SJCRH30 (cell line): ENCODE measurements around the gene PPM1L. TPM values are rescaled to one million over a fixed set of nuclear protein-coding genes. Genes with fewer than 3 reads are reported as not detected.

Experiments
- DNase-seq, 2 experiments: peaks; one replicate each; pipeline ENCODE4 v3.0.0-alpha.2; 2015 to 2020
- H3K27ac ChIP-seq: fragments of 250-450 bp; sonication (Bioruptor Pico); 2 replicates; pipeline ENCODE4 v1.5.1; 2020; ENCODE audit warnings: mild to moderate bottlenecking, moderate library complexity
- H3K27me3 ChIP-seq: fragments of 250-450 bp; sonication (Bioruptor Pico); 2 replicates; pipeline ENCODE4 v1.5.1; 2020; ENCODE audit warnings: mild to moderate bottlenecking, moderate library complexity
- H3K36me3 ChIP-seq: fragments of 250-450 bp; sonication (Bioruptor Pico); 2 replicates; pipeline ENCODE4 v1.5.1; 2020; ENCODE audit warnings: mild to moderate bottlenecking, moderate library complexity
- H3K4me1 ChIP-seq: fragments of 250-450 bp; sonication (Bioruptor Pico); 2 replicates; pipeline ENCODE4 v1.5.1; 2020; ENCODE audit warnings: mild to moderate bottlenecking, moderate library complexity
- H3K4me3 ChIP-seq: fragments of 250-450 bp; sonication (Bioruptor Pico); 2 replicates; pipeline ENCODE4 v1.5.1; 2020; ENCODE audit warnings: mild to moderate bottlenecking, moderate library complexity
- H3K9me3 ChIP-seq: fragments of 250-450 bp; sonication (Bioruptor Pico); replicated peaks from 2 replicates; pipeline ENCODE4 v1.5.1; 2020; ENCODE audit warnings: mild to moderate bottlenecking, moderate library complexity
- total RNA-seq: library from RNA; depleted of rRNA; stranded (reverse); fragments of >200 nt; shearing (Covaris generic); gene quantifications from 2 replicates; pipeline ENCODE4 v1.2.3, GENCODE V29; 2014

PPM1L gene
- total RNA-seq, 1 experiment from 2014 or later: 4.2 TPM

DNA sequence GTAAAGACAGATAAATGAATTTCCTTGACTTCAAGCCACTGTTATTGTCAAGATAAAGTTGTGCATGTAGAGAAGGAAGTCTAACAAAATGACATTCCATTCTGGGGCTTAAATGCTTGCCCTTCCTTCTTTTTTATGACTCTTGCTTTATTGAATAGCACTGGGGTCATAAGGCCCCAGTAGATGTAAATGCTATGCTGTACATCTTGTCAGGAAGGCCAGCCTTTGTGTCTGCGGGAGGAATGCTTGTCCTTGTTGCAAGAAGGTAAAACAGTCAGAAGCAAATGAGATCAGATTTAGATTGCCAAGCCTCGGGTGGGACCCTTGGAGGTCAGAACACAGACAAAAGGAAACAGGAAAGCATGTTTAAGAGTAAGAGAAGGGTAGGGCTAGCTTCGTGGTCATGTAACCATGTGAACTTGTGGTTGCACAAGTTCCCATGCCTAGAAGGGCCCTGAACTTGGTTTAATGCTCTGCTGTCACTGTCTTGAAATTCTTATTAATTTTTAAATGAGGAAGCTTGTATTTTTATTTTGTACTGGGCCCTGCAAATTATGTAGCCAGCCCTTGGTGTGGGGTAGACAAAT is 81.5 kb downstream of the PPM1L start:
- Histone ChIP-seq H3K36me3 (no peaks in the 10 kb centered on the region), H3K9me3 (no peaks in the 10 kb centered on the region), H3K27ac (no peak overlapping the region), H3K4me1 (no peaks in the 10 kb centered on the region), H3K27me3 (no peaks in the 10 kb centered on the region), H3K4me3 (no peak overlapping the region)
- no peak for DNase-seq

DNA sequence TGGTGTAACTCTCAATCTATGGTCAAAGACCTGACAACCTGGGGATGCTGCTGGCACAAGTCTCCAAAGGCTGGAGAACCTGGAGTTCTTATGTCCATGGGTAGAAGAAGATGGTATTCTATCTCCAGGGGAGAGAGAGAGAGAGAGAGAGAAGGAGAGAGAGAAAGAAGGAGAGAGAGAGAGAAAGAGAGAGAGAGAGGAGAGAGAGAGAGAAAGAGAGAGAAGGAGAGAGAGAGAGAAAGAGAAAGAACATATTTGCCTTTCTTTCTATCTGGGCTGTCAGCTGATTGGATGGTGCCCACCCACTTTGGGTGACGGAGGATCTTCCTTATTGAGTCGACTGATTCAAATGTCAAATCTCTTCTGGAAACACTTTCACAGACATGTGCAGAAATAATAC is 84.6 kb downstream of the PPM1L start:
- Histone ChIP-seq H3K27me3 (no peaks in the 10 kb centered on the region), H3K9me3 (no peaks in the 10 kb centered on the region), H3K4me3 (no peak overlapping the region), H3K27ac (no peak overlapping the region), H3K4me1 (peaks cover 2% of the 10 kb centered on the region), H3K36me3 (no peaks in the 10 kb centered on the region)
- DNase-seq: no peak

DNA sequence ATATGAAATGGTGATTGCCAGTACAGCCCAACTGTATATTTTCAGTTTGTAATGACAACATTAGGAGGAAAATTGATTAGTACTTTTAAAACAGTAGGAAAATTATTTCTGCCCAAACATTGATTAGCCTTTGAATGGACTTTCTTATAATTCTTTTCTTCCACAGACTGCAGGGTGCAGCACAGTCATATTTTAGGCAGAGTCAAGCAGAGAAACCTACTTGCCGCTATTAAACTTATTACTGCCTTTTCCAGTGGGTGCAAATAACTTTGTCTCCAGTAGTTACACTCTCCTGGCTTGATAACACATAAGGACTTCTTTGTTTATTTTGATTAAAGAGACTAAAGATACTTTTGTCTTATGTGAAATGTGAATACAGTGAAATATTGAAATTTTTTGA is 85.4 kb downstream of the PPM1L start:
- no peaks in the 10 kb centered on the region for H3K36me3 ChIP-seq
- H3K4me1 ChIP-seq: peaks cover 9% of the 10 kb centered on the region
- no peak overlapping the region for H3K4me3 ChIP-seq
- no peaks in the 10 kb centered on the region for H3K9me3 ChIP-seq
- H3K27ac ChIP-seq: no peak overlapping the region
- no peaks in the 10 kb centered on the region for H3K27me3 ChIP-seq
- DNase-seq: no peak

DNA sequence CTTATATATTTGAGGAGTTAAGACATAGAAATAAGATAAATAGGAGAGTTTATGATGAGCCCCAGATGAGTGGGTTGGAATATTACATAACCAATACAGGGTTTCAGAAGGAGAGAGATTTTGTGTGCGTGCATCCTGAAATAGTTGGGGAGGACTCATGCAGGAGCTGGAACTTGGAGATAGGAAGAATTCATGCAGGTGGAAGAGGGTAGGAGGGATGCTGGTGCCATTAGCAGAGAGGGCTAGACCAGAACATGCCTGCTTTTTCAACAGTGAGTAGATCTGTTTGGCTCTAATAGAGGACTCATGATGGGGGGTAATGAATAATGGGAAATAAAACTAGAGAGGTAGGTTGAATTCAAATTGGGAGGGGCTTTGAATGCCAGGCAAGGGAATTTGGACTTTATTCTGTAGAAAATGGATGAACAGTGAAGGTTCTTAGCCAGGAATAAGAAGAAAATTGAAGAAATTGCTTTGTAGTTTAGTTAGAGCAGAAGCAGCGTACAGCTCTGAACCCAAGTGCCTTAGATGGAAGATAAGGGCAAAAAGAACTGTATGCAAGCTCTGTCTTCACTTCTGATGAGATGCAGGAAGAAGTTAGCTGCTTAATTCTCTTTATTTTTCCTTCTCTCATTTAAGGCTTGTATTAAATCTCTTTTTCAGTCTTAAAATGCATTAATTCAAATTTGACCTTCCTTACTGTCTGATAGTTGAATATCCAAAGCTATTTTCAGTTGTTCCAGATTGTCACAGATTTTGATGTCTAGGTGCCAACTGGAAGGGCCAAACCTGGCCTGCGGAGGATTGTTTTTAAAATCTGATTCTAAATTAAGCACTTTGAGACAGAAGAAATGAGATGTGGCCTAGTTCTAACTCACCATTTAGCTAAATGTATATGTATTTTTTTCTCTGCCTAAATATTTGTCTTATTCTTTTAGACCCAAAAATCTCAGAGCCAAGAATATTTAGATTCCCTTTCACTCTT is 86.3 kb downstream of the PPM1L start:
- peak in 1 of 2 experiments; percentile 21 for DNase-seq
- Histone ChIP-seq H3K27ac (no peak overlapping the region), H3K27me3 (no peaks in the 10 kb centered on the region), H3K36me3 (no peaks in the 10 kb centered on the region), H3K9me3 (no peaks in the 10 kb centered on the region), H3K4me3 (no peak overlapping the region), H3K4me1 (peaks cover 18% of the 10 kb centered on the region)

DNA sequence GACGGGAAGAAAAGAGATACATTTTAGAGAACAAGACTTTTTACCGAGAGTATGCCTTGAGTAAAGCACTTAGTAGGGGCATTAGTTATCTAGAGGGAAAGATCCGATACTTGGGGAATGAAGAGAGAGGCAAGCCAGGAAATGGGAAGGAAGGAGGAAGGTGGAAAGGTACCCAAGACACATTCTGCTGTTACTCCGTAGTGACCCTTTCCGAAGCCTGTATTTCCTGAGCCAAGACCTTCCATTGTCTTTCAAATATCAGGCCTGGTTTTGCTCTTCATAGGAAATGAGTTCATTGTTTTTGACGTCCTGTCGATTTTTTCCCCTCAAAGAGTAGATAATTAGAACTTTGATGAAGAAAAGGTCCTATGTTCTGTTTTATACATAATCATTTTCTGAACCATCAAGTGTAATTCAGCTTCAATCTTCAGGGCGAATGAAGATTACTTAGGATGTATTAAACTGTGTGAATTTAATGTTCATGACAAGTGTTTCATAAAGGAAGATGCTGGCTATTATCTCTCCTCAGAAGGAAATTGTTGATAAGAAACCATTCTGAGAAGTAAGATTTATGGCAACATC is 95.7 kb downstream of the PPM1L start:
- Histone ChIP-seq H3K36me3 (no peaks in the 10 kb centered on the region), H3K4me3 (no peak overlapping the region), H3K9me3 (no peaks in the 10 kb centered on the region), H3K4me1 (peaks cover 6% of the 10 kb centered on the region), H3K27ac (no peak overlapping the region), H3K27me3 (no peaks in the 10 kb centered on the region)
- no peak for DNase-seq

DNA sequence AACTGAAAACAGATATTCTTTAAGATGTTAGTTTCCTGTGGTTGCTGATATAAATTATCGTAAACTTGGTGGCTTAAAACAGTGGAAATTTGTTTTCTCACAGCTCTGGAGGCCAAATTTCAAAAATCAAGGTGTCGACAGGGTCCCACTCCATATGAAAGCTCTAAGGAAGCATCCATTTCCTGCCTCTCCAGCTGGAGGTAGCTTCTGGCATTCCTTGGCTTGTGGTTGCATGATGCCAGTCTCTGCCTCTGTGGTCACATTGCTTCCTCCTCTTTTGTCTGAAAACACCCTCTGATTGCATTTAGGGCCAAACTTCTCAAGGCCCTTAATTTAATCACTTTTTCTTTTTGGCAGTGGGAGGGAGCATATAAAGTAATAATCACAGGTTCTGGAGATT is 96.8 kb downstream of the PPM1L start:
- Histone ChIP-seq H3K27ac (no peak overlapping the region), H3K27me3 (no peaks in the 10 kb centered on the region), H3K4me3 (no peak overlapping the region), H3K4me1 (no peaks in the 10 kb centered on the region), H3K9me3 (no peaks in the 10 kb centered on the region), H3K36me3 (no peaks in the 10 kb centered on the region)
- no peak for DNase-seq

DNA sequence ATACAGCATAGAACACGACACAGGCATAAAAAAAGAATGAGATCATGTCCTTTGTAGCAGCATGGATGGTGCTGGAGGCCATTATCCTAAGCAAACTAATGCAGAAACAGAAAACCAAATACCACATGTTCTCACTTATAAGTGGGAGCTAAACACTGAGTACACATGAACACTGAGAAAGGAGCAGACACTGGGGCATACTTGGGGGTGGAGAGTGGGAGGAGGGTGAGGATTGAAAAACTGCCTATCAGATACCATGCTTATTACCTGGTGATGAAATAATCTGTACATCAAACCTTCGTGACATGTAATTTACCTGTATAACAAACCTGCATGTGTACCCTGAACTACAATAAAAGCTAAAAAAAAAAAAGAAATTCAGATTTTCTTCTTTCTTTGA is 100.4 kb downstream of the PPM1L start:
- Histone ChIP-seq H3K27ac (no peak overlapping the region), H3K9me3 (no peaks in the 10 kb centered on the region), H3K36me3 (no peaks in the 10 kb centered on the region), H3K27me3 (no peaks in the 10 kb centered on the region), H3K4me3 (no peak overlapping the region), H3K4me1 (peaks cover 7% of the 10 kb centered on the region; the same call in 1 of the 2 replicates)
- no peak for DNase-seq

DNA sequence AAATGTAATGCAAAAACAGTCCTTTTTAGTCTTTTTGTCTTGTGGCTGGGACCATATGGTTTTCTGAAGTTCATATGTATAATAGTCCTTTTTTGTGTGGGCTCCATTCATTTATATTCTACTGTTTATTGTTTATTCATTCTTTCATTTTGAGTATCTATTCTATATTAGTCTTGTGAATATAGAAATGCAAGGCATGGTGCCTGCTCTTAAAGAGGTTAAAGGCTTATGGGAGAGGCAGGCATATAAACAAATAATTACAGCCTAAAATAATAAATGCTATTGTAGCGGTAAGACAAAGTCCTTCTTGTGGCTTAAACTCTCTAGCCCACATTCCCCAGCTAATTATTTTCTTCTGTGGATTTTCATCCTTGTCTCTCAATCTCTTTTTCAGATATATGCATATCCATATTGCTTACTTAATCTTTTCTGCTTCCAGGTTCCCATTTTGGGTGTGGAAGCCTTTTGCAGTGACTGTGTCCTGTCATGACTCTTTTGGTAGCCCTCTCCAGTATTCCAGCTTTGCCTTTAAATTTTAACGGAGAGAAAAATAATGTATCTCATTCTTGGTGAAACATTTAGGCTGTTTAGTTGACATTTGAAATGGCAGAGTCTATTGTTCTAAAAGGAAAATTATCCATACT is 101.6 kb downstream of the PPM1L start:
- no peak for DNase-seq

DNA sequence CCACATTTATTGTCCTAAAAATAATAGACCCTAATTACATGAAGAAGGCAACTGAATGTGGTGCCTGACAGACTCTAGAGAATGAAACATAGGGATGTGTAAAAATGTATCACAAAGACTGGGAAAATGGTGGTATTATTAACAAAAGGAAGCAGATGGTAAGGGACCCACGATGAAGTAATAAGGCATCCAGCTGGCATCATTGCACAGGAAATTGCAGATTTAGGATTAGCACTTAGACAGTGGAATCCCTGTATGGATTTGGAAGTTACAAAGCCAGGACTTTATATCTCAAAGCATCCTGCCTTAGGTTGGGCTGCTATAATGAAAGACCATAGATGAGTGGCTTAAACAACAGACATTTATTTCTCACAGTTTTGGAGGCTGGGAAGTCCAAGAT is 104.3 kb downstream of the PPM1L start:
- no peak for DNase-seq
- Histone ChIP-seq H3K9me3 (no peaks in the 10 kb centered on the region), H3K27ac (no peak overlapping the region), H3K4me3 (no peak overlapping the region), H3K27me3 (no peaks in the 10 kb centered on the region), H3K36me3 (no peaks in the 10 kb centered on the region), H3K4me1 (peaks cover 7% of the 10 kb centered on the region; the same call in 1 of the 2 replicates)

More for the DNA sequence above, 101.6 kb downstream of the PPM1L start:
- Histone ChIP-seq H3K36me3 (no peaks in the 10 kb centered on the region), H3K27me3 (no peaks in the 10 kb centered on the region), H3K9me3 (no peaks in the 10 kb centered on the region), H3K27ac (no peak overlapping the region), H3K4me3 (no peak overlapping the region), H3K4me1 (peaks cover 7% of the 10 kb centered on the region; the same call in 1 of the 2 replicates)

DNA sequence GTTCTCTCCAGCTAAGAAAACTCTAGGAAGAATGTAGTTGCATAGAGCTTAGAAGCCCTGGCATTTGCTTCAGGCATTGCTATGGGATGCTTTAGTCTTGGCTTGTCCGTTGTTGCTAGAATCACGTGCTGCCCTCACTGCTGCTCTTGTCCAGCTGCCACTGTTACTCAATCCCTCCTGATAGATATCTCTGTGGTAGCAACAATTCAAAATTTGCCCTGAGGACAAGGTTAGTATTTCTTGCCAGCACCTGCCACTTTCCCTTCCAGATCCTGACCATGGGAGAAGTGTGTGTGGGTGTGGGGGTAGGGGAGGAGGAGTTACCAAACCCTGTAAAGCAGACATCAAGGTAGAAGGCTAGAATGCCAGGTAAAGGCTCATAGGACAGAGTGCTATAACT is 113.8 kb downstream of the PPM1L start:
- Histone ChIP-seq H3K27me3 (no peaks in the 10 kb centered on the region), H3K4me1 (peaks cover 45% of the 10 kb centered on the region), H3K4me3 (peak overlapping the region; percentile 59), H3K9me3 (no peaks in the 10 kb centered on the region), H3K36me3 (no peaks in the 10 kb centered on the region), H3K27ac (peak overlapping the region; percentile 90)
- peak; percentile 91 to 97 for DNase-seq

DNA sequence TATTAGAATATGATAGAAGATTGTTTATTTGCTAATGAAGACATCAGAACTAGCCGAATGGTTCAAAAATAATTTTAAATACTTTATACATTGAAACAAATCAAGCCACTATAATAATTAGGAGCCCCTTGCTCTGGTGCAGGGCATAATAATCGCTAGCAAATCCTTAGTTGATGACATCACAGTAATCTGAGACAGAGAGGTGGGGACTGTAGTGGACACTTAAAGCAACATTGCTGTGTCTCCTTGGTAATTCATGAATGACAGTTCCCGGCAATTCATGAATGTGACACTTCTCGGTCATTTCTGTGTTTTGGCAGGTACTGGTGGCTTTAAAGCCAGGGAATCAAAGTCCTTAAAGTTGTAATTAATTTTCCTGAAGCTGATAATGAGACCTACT is 114.3 kb downstream of the PPM1L start:
- peak overlapping the region; percentile 59 for H3K4me3 ChIP-seq
- H3K4me1 ChIP-seq: peaks cover 45% of the 10 kb centered on the region
- H3K27me3 ChIP-seq: no peaks in the 10 kb centered on the region
- peak; percentile 39 to 78 for DNase-seq
- H3K9me3 ChIP-seq: no peaks in the 10 kb centered on the region
- H3K36me3 ChIP-seq: no peaks in the 10 kb centered on the region
- peak overlapping the region; percentile 90 for H3K27ac ChIP-seq

DNA sequence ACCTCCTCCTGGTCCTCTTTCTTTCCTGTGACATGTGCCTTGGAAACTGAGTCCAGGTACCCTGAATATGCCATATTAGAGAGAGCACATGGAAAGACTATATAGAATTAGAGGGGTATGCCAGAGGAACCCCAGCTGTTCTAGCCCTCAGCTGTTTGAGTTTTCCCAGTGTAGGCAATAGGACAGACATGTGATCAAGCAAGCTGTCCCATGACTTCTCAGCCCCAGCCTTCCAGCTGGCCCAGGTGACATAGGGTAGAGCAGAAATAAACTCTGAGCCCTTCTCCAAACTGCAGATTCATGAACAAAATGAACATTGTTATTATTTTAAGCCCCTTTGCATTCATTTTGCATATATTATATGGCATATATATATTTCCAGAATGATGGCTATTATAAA is 118.7 kb downstream of the PPM1L start:
- no peaks in the 10 kb centered on the region for H3K36me3 ChIP-seq
- H3K4me3 ChIP-seq: no peak overlapping the region
- DNase-seq: no peak
- no peaks in the 10 kb centered on the region for H3K27me3 ChIP-seq
- peaks cover 20% of the 10 kb centered on the region for H3K4me1 ChIP-seq
- peaks cover 3% of the 10 kb centered on the region; the same call in 1 of the 2 replicates for H3K9me3 ChIP-seq
- no peak overlapping the region for H3K27ac ChIP-seq

DNA sequence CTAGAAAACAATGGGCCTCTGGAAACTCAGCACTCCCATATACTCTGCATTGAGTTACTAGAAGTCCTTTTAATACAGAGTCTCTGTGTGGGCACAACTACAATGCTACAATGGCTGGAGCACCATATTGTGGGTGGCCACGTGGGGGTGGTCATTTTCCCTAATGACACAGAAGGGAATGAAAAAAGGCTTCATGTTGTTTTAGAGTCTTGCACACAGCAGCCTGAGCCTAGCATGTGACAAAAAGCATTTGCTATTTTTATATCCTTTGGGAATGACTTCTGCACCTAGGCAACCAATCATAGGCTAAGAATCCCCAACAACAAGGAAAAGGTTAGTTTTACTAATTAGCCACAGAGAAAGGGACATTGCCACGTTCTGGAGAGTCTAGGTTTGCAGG is 120.6 kb downstream of the PPM1L start:
- peaks cover 3% of the 10 kb centered on the region; the same call in 1 of the 2 replicates for H3K9me3 ChIP-seq
- no peak for DNase-seq
- H3K36me3 ChIP-seq: no peaks in the 10 kb centered on the region
- no peaks in the 10 kb centered on the region for H3K27me3 ChIP-seq
- peaks cover 9% of the 10 kb centered on the region for H3K4me1 ChIP-seq
- no peak overlapping the region for H3K4me3 ChIP-seq
- no peak overlapping the region for H3K27ac ChIP-seq

DNA sequence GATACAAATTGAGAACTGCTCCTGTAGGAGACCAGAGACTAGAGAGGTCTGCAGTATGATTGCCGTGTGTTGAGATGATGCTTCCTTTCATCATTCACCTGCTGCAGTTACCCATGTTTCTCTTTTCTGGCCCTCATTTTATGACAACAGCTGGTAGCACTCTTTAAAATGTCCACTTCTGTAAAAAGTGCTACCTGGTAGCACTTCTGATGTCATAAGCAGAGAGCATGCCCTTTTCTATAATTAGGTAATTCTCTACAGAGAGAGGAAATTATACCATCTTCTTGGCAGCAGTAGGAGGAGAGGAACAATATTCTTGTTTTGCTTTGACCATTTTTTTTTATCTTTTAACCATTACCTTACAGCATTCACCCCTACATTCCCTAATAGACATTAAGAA is 123.8 kb downstream of the PPM1L start:
- DNase-seq: no peak
- peaks cover 3% of the 10 kb centered on the region; the same call in 1 of the 2 replicates for H3K9me3 ChIP-seq
- no peaks in the 10 kb centered on the region for H3K27me3 ChIP-seq
- H3K4me1 ChIP-seq: peaks cover 1% of the 10 kb centered on the region; the same call in 1 of the 2 replicates
- H3K27ac ChIP-seq: no peak overlapping the region
- no peaks in the 10 kb centered on the region for H3K36me3 ChIP-seq
- no peak overlapping the region for H3K4me3 ChIP-seq

DNA sequence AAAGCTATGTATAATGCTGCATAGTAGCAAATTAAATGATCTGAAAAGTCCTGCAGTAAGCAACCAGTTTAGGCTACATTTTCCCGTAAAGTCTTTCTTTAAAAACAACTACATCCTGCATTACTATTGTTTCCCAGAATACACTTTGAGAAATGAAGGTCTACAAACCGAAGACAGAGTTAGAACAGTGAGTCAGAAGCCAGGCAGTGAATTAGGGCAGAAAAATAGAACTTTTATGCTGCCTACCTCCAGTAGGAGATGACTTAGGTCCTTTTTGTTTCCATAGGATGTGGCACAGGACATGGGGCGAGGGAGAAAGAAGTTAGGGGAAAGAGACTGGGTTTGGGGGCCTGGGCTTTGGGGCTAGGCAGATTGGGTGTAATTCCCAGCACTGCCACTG is 127.3 kb downstream of the PPM1L start:
- Histone ChIP-seq H3K27ac (no peak overlapping the region), H3K4me3 (no peak overlapping the region), H3K9me3 (no peaks in the 10 kb centered on the region), H3K27me3 (no peaks in the 10 kb centered on the region), H3K36me3 (no peaks in the 10 kb centered on the region), H3K4me1 (peaks cover 13% of the 10 kb centered on the region)
- no peak for DNase-seq
